Astrocyte (in vitro differentiated cells and primary cell): Measurements from ENCODE around the gene MKRN2. TPM values are rescaled to one million over a fixed set of nuclear protein-coding genes. Genes with fewer than 3 reads are reported as not detected.
A peak's percentile ranks its signal among the peaks of the same experiment; 100 is the strongest.

Source experiments
- DNase-seq: peaks from one replicate; pipeline ENCODE4 v3.0.0-alpha.2; 2010; ENCODE audit warnings: low read depth
- FAIRE-seq: peaks from 2 replicates; lab custom pipeline; 2011; peaks lifted over from hg19 to GRCh38; lab: Jason Lieb, UNC
- H2AFZ ChIP-seq: 2 replicates; pipeline ENCODE4 v1.6.0; 2012; ENCODE audit warnings: low read depth, low read length, inconsistent platforms
- H3K27ac ChIP-seq: 2 replicates; pipeline ENCODE4 v1.5.1; 2011; ENCODE audit warnings: low read depth, low read length, inconsistent platforms
- H3K27me3 ChIP-seq: 2 replicates; pipeline ENCODE4 v1.6.0; 2011; ENCODE audit warnings: low read length, inconsistent platforms; ENCODE audit not compliant: insufficient read depth
- H3K36me3 ChIP-seq: 2 replicates; pipeline ENCODE4 v1.5.1; 2011; ENCODE audit warnings: low read length, inconsistent platforms; ENCODE audit not compliant: insufficient read depth
- H3K4me1 ChIP-seq: 2 replicates; pipeline ENCODE4 v1.5.1; 2011; ENCODE audit warnings: low read length, inconsistent platforms; ENCODE audit not compliant: insufficient read depth
- H3K4me2 ChIP-seq: 2 replicates; pipeline ENCODE4 v1.6.0; 2012; ENCODE audit warnings: low read length, inconsistent platforms
- H3K4me3 ChIP-seq: 2 replicates; pipeline ENCODE4 v1.5.1; 2011; ENCODE audit warnings: low read depth, mild to moderate bottlenecking, low read length, inconsistent platforms; ENCODE audit not compliant: insufficient read depth
- H3K79me2 ChIP-seq: 2 replicates; pipeline ENCODE4 v1.6.0; 2012; ENCODE audit warnings: mild to moderate bottlenecking, low read length, inconsistent platforms; ENCODE audit not compliant: insufficient read depth
- H3K9ac ChIP-seq: 2 replicates; pipeline ENCODE4 v1.6.0; 2012; ENCODE audit warnings: mild to moderate bottlenecking, low read length, inconsistent platforms
- H3K9me3 ChIP-seq: 2 replicates; pipeline ENCODE4 v1.5.1; 2012; ENCODE audit warnings: low read depth, mild to moderate bottlenecking, low read length, inconsistent platforms; ENCODE audit not compliant: insufficient read depth
- H4K20me1 ChIP-seq: 2 replicates; pipeline ENCODE4 v1.6.0; 2012; ENCODE audit warnings: low read length, inconsistent platforms; ENCODE audit not compliant: insufficient read depth
- H3K27ac Mint-ChIP-seq: one replicate; pipeline ENCODE4 v1.8.0; 2021; ENCODE audit warnings: mild to moderate bottlenecking, mixed read lengths; ENCODE audit not compliant: unreplicated experiment
- H3K27me3 Mint-ChIP-seq: one replicate; pipeline ENCODE4 v1.8.0; 2021; ENCODE audit warnings: low read depth, mixed read lengths; ENCODE audit not compliant: unreplicated experiment
- H3K36me3 Mint-ChIP-seq: one replicate; pipeline ENCODE4 v1.8.0; 2021; ENCODE audit warnings: low read depth, mixed read lengths; ENCODE audit not compliant: unreplicated experiment
- H3K4me1 Mint-ChIP-seq: one replicate; pipeline ENCODE4 v1.8.0; 2021; ENCODE audit warnings: low read depth, mixed read lengths; ENCODE audit not compliant: unreplicated experiment
- H3K4me3 Mint-ChIP-seq: one replicate; pipeline ENCODE4 v1.8.0; 2021; ENCODE audit warnings: mild to moderate bottlenecking, moderate library complexity, mixed read lengths; ENCODE audit not compliant: unreplicated experiment
- H3K9me3 Mint-ChIP-seq: one replicate; pipeline ENCODE4 v1.8.0; 2021; ENCODE audit warnings: mild to moderate bottlenecking, mixed read lengths; ENCODE audit not compliant: unreplicated experiment
- CTCF ChIP-seq: IDR thresholded peaks from 2 replicates; pipeline ENCODE4 v1.5.1; 2011; ENCODE audit warnings: low read depth, mild to moderate bottlenecking, inconsistent platforms, low read length, moderate library complexity; ENCODE audit not compliant: insufficient read depth
- EZH2 ChIP-seq: IDR thresholded peaks from 2 replicates; pipeline ENCODE4 v1.6.1; 2012; ENCODE audit warnings: mild to moderate bottlenecking, low read length, inconsistent platforms; ENCODE audit not compliant: insufficient read depth
- total RNA-seq: library from RNA; stranded (reverse); gene quantifications from 2 replicates; pipeline ENCODE4 v1.2.1, GENCODE V29; 2021

The MKRN2 gene
- total RNA-seq, 1 donor from 2014 or later, result 36.7 TPM

DNA sequence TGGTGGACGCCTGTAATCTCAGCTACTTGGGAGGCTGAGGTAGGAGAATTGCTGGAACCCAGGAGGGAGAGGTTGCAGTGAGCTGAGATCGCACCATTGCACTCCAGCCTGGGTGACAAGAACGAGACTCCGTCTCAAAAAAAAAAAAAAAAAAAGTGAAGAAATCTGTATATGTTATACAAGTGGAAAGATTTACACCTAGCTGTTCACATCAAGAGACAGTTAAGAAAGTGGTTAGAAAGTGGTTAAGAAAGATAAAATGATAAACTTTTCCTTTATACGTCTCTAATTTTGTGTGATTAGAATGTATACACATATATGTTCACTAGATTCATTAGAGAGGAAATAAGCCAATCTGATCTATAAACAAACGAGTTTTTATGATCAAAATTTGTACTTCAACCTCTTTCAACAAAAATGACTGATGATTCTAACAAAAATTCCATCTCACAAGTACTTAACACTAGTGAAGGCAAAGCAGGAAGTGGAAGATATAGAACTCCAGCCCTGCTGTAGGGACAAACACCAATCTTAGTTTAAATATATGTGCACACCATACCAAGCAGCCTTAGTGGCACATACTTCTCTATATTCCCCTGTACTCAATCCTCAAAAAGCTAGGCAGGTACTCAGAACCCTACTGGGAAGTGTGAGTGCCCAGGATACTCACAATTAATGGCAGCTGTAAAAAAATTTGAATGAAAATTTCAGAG, 55.8 kb downstream of the MKRN2 start:
- Histone ChIP-seq H3K79me2 (peaks cover 75% of the 10 kb centered on the region), H3K4me3 (no peak overlapping the region), H3K4me1 (no peaks in the 10 kb centered on the region), H3K4me2 (no peak overlapping the region), H3K9ac (no peak overlapping the region), H3K27me3 (no peaks in the 10 kb centered on the region), H3K27ac (no peak overlapping the region), H3K9me3 (no peaks in the 10 kb centered on the region), H2AFZ (no peak overlapping the region), H3K36me3 (peaks cover 23% of the 10 kb centered on the region), H4K20me1 (peaks cover 56% of the 10 kb centered on the region)
- Mint-ChIP-seq H3K27ac (peak overlapping the region; percentile 18), H3K4me1 (peaks cover 2% of the 10 kb centered on the region), H3K9me3 (no peaks in the 10 kb centered on the region), H3K27me3 (no peaks in the 10 kb centered on the region), H3K4me3 (no peak overlapping the region), H3K36me3 (peaks cover 4% of the 10 kb centered on the region)
- FAIRE-seq (no peak), DNase-seq (no peak)
- TF ChIP-seq EZH2, result no peak
- TF ChIP-seq CTCF, result no peak

DNA sequence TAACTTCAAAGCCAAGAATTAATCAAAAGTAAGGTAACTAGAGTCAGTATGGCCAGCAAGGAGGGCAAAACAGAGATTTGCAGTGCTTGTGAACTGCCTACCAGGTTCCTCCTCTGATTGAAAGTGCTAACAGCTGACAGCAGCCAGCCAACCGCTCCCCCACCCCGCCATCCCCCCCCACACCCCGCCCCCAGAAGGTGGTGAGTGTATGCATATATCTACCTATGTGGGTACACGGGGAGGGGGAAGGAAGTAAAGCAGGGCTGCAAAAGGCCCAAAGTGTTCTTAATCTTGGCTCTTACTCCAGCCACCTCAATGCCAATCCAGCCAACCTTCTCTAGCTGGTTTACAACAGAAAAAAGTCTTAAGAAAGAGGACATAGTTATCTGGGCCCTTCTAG, 56.4 kb downstream of the MKRN2 start:
- Histone ChIP-seq H3K79me2 (peaks cover 79% of the 10 kb centered on the region), H3K4me3 (no peak overlapping the region), H3K4me2 (no peak overlapping the region), H3K4me1 (no peaks in the 10 kb centered on the region), H4K20me1 (peaks cover 57% of the 10 kb centered on the region), H3K9ac (no peak overlapping the region), H2AFZ (no peak overlapping the region), H3K27me3 (no peaks in the 10 kb centered on the region), H3K36me3 (peaks cover 22% of the 10 kb centered on the region), H3K9me3 (no peaks in the 10 kb centered on the region), H3K27ac (no peak overlapping the region)
- Mint-ChIP-seq H3K4me3 (no peak overlapping the region), H3K9me3 (no peaks in the 10 kb centered on the region), H3K4me1 (peaks cover 2% of the 10 kb centered on the region), H3K27ac (no peak overlapping the region), H3K36me3 (peaks cover 4% of the 10 kb centered on the region), H3K27me3 (no peaks in the 10 kb centered on the region)
- TF ChIP-seq EZH2, result no peak
- no peak for TF ChIP-seq CTCF
- DNase-seq, result no peak
- no peak for FAIRE-seq

- Histone ChIP-seq H3K27me3 (no peaks in the 10 kb centered on the region), H3K4me3 (no peak overlapping the region), H3K9ac (no peak overlapping the region), H3K4me2 (no peak overlapping the region), H3K4me1 (no peaks in the 10 kb centered on the region), H3K79me2 (peaks cover 80% of the 10 kb centered on the region), H3K36me3 (peaks cover 19% of the 10 kb centered on the region), H3K9me3 (no peaks in the 10 kb centered on the region), H4K20me1 (peaks cover 64% of the 10 kb centered on the region), H2AFZ (no peak overlapping the region), H3K27ac (no peak overlapping the region)
- H3K36me3 Mint-ChIP-seq, result peaks cover 2% of the 10 kb centered on the region
- peaks cover 2% of the 10 kb centered on the region for H3K4me1 Mint-ChIP-seq
- no peak overlapping the region for H3K27ac Mint-ChIP-seq
- DNase-seq (no peak), FAIRE-seq (no peak)
- H3K4me3 Mint-ChIP-seq, result no peak overlapping the region
- H3K27me3 Mint-ChIP-seq, result no peaks in the 10 kb centered on the region
- TF ChIP-seq EZH2 (no peak), CTCF (no peak)
- H3K9me3 Mint-ChIP-seq, result no peaks in the 10 kb centered on the region
These were observed 58.4 kb downstream of the MKRN2 start for GRCh38 chr3:12615266-12615665.
